NOMO-1 (cell line): ENCODE results near the gene RAD18.

Experiments used
- DNase-seq, 2 experiments: peaks; one replicate each; lab custom pipeline; 2025; ENCODE audit not compliant: unreplicated experiment in 2 of 2; lab: John Stamatoyannopoulos, UW

Gene RAD18

GRCh38 chr3:8870134-8870533, 93.1 kb downstream of the RAD18 start:
- no peak for DNase-seq

- DNase-seq: no peak
Measured at GRCh38 chr3:8869613-8870012, 93.7 kb downstream of the RAD18 start.

- no peak for DNase-seq
Measured at GRCh38 chr3:8868996-8869395, 94.3 kb downstream of the RAD18 start.

- no peak for DNase-seq
Measured at GRCh38 chr3:8867646-8868045, 95.6 kb downstream of the RAD18 start.

- no peak for DNase-seq
Measured at GRCh38 chr3:8865697-8866096, 97.6 kb downstream of the RAD18 start.

GRCh38 chr3:8864402-8865350, 98.6 kb downstream of the RAD18 start:
- DNase-seq: peak; percentile 79 to 82

- no peak for DNase-seq
Measured at GRCh38 chr3:8863891-8864290, 99.4 kb downstream of the RAD18 start.

GRCh38 chr3:8857720-8858367, 105.4 kb downstream of the RAD18 start:
- no peak for DNase-seq

GRCh38 chr3:8856721-8857120, 106.6 kb downstream of the RAD18 start:
- DNase-seq: no peak

GRCh38 chr3:8856071-8856470, 107.2 kb downstream of the RAD18 start:
- no peak for DNase-seq

GRCh38 chr3:8854656-8855055, 108.6 kb downstream of the RAD18 start:
- DNase-seq: no peak

GRCh38 chr3:8853081-8853480, 110.2 kb downstream of the RAD18 start:
- no peak for DNase-seq

GRCh38 chr3:8852511-8852910, 110.8 kb downstream of the RAD18 start:
- no peak for DNase-seq

GRCh38 chr3:8851703-8852102, 111.6 kb downstream of the RAD18 start:
- no peak for DNase-seq

- no peak for DNase-seq
Measured at GRCh38 chr3:8848696-8849131, 114.6 kb downstream of the RAD18 start.

- no peak for DNase-seq
Measured at GRCh38 chr3:8847317-8847716, 116.0 kb downstream of the RAD18 start.

GRCh38 chr3:8846176-8846575, 117.1 kb downstream of the RAD18 start:
- DNase-seq: no peak

- DNase-seq: no peak
Measured at GRCh38 chr3:8845641-8846040, 117.6 kb downstream of the RAD18 start.

GRCh38 chr3:8843347-8843746, 119.9 kb downstream of the RAD18 start:
- DNase-seq: no peak

- DNase-seq: no peak
Measured at GRCh38 chr3:8842293-8842692, 121.0 kb downstream of the RAD18 start.

- no peak for DNase-seq
Measured at GRCh38 chr3:8841472-8841871, 121.8 kb downstream of the RAD18 start.

GRCh38 chr3:8840556-8840955, 122.7 kb downstream of the RAD18 start:
- DNase-seq: no peak
